SK-N-MC (cell line): ENCODE results near the gene LRRC61.

Experiments used
- DNase-seq: peaks from one replicate; pipeline ENCODE4 v3.0.0-alpha.2; 2011; ENCODE audit warnings: low read depth, low spot score
- H3K27ac ChIP-seq: fragments of 200-600 bp; sonication (generic); 2 replicates; pipeline ENCODE4 v1.5.1; 2016; ENCODE audit warnings: mixed run types
- H3K36me3 ChIP-seq: fragments of 200-600 bp; sonication (generic); 2 replicates; pipeline ENCODE4 v1.6.1; 2017; ENCODE audit warnings: antibody characterized with exemption, low read length, mixed read lengths; ENCODE audit not compliant: insufficient read depth
- H3K4me3 ChIP-seq: fragments of 200-600 bp; sonication (generic); 2 replicates; pipeline ENCODE4 v1.5.1; 2016
- H3K9ac ChIP-seq: fragments of 200-600 bp; sonication (generic); 2 replicates; pipeline ENCODE4 v1.8.0; 2017; ENCODE audit warnings: mixed run types, mixed read lengths; ENCODE audit not compliant: insufficient read length
- H3K9me3 ChIP-seq: fragments of 200-600 bp; sonication (generic); 2 replicates; pipeline ENCODE4 v1.6.1; 2017; ENCODE audit warnings: low read depth, mild to moderate bottlenecking, antibody characterized with exemption, low read length, moderate library complexity, mixed read lengths
- EZH2 ChIP-seq: fragments of 200-600 bp; sonication (generic); IDR thresholded peaks from one replicate; pipeline ENCODE4 v1.6.1; 2017; ENCODE audit warnings: antibody characterized with exemption
- FOXP2 ChIP-seq: optimal IDR thresholded peaks from 2 replicates; pipeline ENCODE3; 2011; ENCODE audit warnings: mild to moderate bottlenecking, moderate library complexity; ENCODE audit not compliant: insufficient read depth; ENCODE audit errors: extremely low read length, control extremely low read depth
- POLR2AphosphoS5 ChIP-seq: IDR thresholded peaks from 2 replicates; pipeline ENCODE4 v1.6.1; 2012; ENCODE audit warnings: mild to moderate bottlenecking, low read depth, low read length, borderline replicate concordance

LRRC61 gene

GRCh38 chr7:150371996-150372270 lies 48.8 kb downstream of the LRRC61 start:
- Histone ChIP-seq H3K27ac (no peak overlapping the region), H3K36me3 (no peaks in the 10 kb centered on the region), H3K4me3 (no peak overlapping the region), H3K9ac (no peak overlapping the region), H3K9me3 (no peaks in the 10 kb centered on the region)
- DNase-seq = no peak
- TF ChIP-seq EZH2 (no peak), FOXP2 (no peak), POLR2AphosphoS5 (no peak)

- TF ChIP-seq POLR2AphosphoS5 (no peak), EZH2 (no peak), FOXP2 (no peak)
- no peak overlapping the region for H3K9ac ChIP-seq
- DNase-seq = no peak
- no peaks in the 10 kb centered on the region for H3K36me3 ChIP-seq
- H3K4me3 ChIP-seq = no peak overlapping the region
- no peaks in the 10 kb centered on the region for H3K9me3 ChIP-seq
- H3K27ac ChIP-seq = no peak overlapping the region
These were observed 49.3 kb downstream of the LRRC61 start for GRCh38 chr7:150372271-150373048.

GRCh38 chr7:150373049-150373801 lies 50.1 kb downstream of the LRRC61 start:
- no peaks in the 10 kb centered on the region for H3K36me3 ChIP-seq
- H3K27ac ChIP-seq = no peak overlapping the region
- no peak for DNase-seq
- H3K9me3 ChIP-seq = no peaks in the 10 kb centered on the region
- H3K4me3 ChIP-seq = no peak overlapping the region
- no peak overlapping the region for H3K9ac ChIP-seq
- TF ChIP-seq POLR2AphosphoS5 = no peak
- no peak for TF ChIP-seq EZH2
- TF ChIP-seq FOXP2 = no peak

- H3K36me3 ChIP-seq = no peaks in the 10 kb centered on the region
- no peak for DNase-seq
- H3K9me3 ChIP-seq = no peaks in the 10 kb centered on the region
- TF ChIP-seq FOXP2 (no peak), POLR2AphosphoS5 (no peak), EZH2 (no peak)
- H3K4me3 ChIP-seq = no peak overlapping the region
- H3K27ac ChIP-seq = no peak overlapping the region
- H3K9ac ChIP-seq = no peak overlapping the region
These were observed 50.9 kb downstream of the LRRC61 start for GRCh38 chr7:150374026-150374425.

GRCh38 chr7:150374472-150374871 lies 51.3 kb downstream of the LRRC61 start:
- no peak overlapping the region for H3K9ac ChIP-seq
- no peak for DNase-seq
- H3K27ac ChIP-seq = no peak overlapping the region

GRCh38 chr7:150375662-150376521 lies 52.7 kb downstream of the LRRC61 start:
- Histone ChIP-seq H3K9ac (no peak overlapping the region), H3K9me3 (no peaks in the 10 kb centered on the region), H3K4me3 (no peak overlapping the region), H3K36me3 (no peaks in the 10 kb centered on the region), H3K27ac (no peak overlapping the region)
- peak; percentile 32 for DNase-seq
- TF ChIP-seq FOXP2 = no peak
- peak; percentile 14; the same call in 1 of the 2 replicates for TF ChIP-seq POLR2AphosphoS5

More at GRCh38 chr7:150374472-150374871, 51.3 kb downstream of the LRRC61 start:
- H3K4me3 ChIP-seq = no peak overlapping the region
- no peak for TF ChIP-seq POLR2AphosphoS5
- no peak for TF ChIP-seq FOXP2
- TF ChIP-seq EZH2 = no peak
- H3K36me3 ChIP-seq = no peaks in the 10 kb centered on the region
- H3K9me3 ChIP-seq = no peaks in the 10 kb centered on the region

DNA sequence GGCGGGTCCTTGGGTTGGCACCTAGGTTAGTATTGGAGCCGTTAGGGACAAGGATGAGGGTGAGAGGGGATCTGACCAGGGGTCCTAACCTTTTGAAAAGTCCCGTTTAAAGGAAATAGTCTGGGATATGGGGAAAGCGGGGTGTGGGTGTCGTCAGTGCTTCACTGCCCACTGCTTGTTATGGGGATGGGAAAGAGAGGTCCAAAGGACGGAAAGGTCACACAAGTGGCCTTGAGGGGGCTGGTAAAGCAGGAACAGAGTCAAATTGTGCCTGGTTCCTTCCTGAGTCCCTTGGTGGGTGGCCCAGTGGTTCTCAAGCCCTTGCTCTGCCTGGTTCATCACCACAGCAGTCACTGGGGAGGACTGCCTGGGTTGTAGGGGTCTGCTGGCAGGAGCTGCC lies 53.4 kb downstream of the LRRC61 start:
- no peaks in the 10 kb centered on the region for H3K9me3 ChIP-seq
- H3K27ac ChIP-seq = no peak overlapping the region
- H3K4me3 ChIP-seq = no peak overlapping the region
- H3K36me3 ChIP-seq = no peaks in the 10 kb centered on the region
- DNase-seq = no peak
- TF ChIP-seq FOXP2 (no peak), EZH2 (no peak), POLR2AphosphoS5 (no peak)
- H3K9ac ChIP-seq = no peak overlapping the region

DNA sequence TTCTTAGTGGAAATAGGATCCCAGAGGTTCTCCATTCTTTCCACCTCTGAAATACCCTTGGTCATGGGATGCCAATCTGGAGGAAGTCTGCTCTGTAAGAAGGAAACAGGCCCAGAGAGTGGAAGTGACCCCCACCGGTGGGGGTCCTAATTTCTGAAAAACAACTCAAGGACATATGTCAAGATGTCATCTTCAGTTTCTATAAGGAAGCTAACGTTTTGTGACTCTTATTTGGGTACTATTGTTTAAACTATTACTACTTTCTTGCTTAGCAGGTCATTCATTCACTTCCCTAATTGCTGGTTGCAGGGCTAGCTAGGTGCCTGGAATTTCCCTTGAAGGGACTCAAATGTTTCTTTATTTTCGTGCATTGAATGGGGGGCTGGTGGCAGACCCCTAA lies 54.0 kb downstream of the LRRC61 start:
- DNase-seq = no peak

More for the DNA sequence above, 54.0 kb downstream of the LRRC61 start:
- no peaks in the 10 kb centered on the region for H3K36me3 ChIP-seq
- no peak overlapping the region for H3K4me3 ChIP-seq
- no peak overlapping the region for H3K9ac ChIP-seq
- no peaks in the 10 kb centered on the region for H3K9me3 ChIP-seq
- TF ChIP-seq FOXP2 = no peak
- TF ChIP-seq EZH2 = no peak
- TF ChIP-seq POLR2AphosphoS5 = no peak
- H3K27ac ChIP-seq = no peak overlapping the region
